ENCODE results near the gene SLC9C2.
"Not testable (repeated sequence)": the region's sequence is repeated elsewhere in the genome, so short reads cannot be mapped to it uniquely, and the experiment has no call there.

SLC9C2 gene

GRCh38 chr1:173489149-173489600 lies 113.7 kb downstream of the SLC9C2 start:
- no peak for DNase-seq (ENCODE audit: low read depth in 3 of 3)

GRCh38 chr1:173488001-173488400 lies 114.9 kb downstream of the SLC9C2 start:
- no peak for DNase-seq (ENCODE audit: low read depth in 3 of 3)

GRCh38 chr1:173485401-173485800 lies 117.5 kb downstream of the SLC9C2 start:
- DNase-seq (ENCODE audit: low read depth in 3 of 3), result no peak

GRCh38 chr1:173484276-173484675 lies 118.6 kb downstream of the SLC9C2 start:
- DNase-seq (ENCODE audit: low read depth in 3 of 3), result no peak

- DNase-seq (ENCODE audit: low read depth in 3 of 3), result no peak
Measured at GRCh38 chr1:173482683-173483082, 120.2 kb downstream of the SLC9C2 start.

DNA sequence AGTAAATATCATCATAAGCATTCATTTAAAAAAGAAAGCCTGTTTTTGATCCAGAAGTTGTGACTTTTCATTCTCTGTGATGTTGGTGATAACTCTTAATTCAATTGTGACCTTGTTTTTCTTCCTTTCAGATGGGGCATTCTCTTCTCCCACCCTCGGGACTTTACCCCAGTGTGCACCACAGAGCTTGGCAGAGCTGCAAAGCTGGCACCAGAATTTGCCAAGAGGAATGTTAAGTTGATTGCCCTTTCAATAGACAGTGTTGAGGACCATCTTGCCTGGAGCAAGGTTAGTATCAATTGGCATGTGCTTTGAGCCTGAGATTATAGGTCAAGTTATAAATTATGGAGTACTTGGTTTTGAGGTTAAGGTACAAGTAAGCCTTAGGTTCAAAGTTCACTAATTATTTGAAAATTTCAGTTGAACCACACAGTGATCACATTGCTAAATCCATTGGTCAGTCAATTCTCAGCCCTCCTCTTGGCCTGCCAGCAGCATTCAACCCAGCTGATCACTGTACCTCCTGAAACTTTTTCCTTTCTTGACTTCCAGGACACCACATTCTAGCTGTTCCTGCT lies 121.6 kb downstream of the SLC9C2 start:
- DNase-seq (ENCODE audit: low read depth in 3 of 3), result no peak

- DNase-seq (ENCODE audit: low read depth in 3 of 3), result no peak
Measured at GRCh38 chr1:173479649-173480048, 123.2 kb downstream of the SLC9C2 start.

- no peak for DNase-seq (ENCODE audit: low read depth in 3 of 3)
Measured at GRCh38 chr1:173478094-173478674, 124.7 kb downstream of the SLC9C2 start.

GRCh38 chr1:173477286-173478093 lies 125.4 kb downstream of the SLC9C2 start, which contains the start of gene PRDX6:
Gene PRDX6 (plus strand): TSS chr1:173477335. CDS start chr1:173477398, 63 bp downstream.
- peak in 2 of 3 experiments; percentile 3 to 71 for DNase-seq (ENCODE audit: low read depth in 3 of 3)

DNA sequence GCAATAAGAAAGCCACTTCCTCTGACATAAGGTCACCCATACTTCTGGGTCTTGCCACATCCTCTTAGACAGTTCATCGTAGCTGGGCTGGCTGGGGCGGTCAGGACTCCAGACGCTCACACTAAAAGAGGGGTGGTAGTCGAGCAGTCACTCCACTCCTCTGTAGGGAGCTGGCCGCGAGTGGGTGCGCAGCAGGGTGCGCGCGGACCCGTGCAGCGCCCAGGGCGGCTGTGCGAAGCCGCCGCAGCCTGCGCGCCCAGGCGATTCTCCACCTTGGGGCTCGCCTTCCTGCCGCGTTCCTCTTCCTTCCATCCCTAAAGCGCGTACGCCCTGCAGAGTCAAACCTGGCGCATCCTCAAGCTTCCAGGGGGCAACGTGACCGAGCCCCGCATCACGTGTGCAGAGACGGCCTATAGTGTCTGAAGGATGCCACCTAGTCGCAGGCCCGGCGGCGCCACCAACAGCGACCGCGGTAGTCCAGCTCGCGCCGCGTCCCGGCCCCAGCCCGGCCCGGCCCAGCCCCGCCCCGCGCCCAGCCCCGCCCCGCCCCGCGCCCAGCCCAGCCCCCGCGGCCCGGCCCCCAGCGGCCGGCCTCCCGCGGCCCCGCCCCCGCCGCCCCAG lies 126.1 kb downstream of the SLC9C2 start:
- DNase-seq (ENCODE audit: low read depth in 3 of 3), result peak; percentile 7 to 83 (median 67)

- no peak for DNase-seq (ENCODE audit: low read depth in 3 of 3)
Measured at GRCh38 chr1:173476197-173476664, 126.6 kb downstream of the SLC9C2 start.

- no peak for DNase-seq (ENCODE audit: low read depth in 3 of 3)
Measured at GRCh38 chr1:173475564-173476196, 127.2 kb downstream of the SLC9C2 start.

- DNase-seq (ENCODE audit: low read depth in 3 of 3), result not testable (repeated sequence)
Measured at GRCh38 chr1:173474780-173475421, 128.0 kb downstream of the SLC9C2 start.

DNA sequence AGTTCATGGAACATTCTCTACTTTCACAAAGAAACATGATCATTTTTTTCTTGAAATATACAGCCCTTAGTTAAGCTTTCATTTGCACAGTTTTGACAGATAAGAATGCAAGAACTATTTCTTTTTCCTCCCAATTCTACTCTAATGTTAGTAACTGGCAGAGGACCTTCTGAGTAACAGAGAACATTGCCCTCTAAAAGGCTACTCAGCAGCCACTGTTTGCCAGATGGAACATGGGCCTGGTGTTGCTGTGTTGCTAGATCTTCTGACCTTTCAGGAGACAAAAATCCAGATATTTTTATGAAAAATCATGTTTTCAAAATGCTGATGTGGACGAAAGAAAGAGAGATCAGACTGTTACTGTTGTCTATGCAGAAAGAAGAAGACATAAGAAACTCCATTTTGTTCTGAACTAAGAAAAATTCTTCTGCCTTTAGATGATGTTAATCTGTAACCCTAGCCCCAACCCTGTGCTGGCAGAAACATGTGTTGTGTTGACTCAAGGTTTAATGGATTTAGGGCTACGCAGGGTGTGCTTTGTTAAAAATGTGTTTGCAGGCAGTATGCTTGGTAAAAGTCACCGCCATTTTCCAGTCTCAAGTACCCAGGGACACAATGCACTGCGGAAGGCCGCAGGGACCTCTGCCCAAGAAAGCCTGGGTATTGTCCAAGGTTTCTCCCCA lies 128.6 kb downstream of the SLC9C2 start:
- DNase-seq (ENCODE audit: low read depth in 3 of 3), result no peak

GRCh38 chr1:173473599-173474011 lies 129.3 kb downstream of the SLC9C2 start:
- no peak for DNase-seq (ENCODE audit: low read depth in 3 of 3)

GRCh38 chr1:173470608-173471007 lies 132.3 kb downstream of the SLC9C2 start:
- no peak for DNase-seq (ENCODE audit: low read depth in 3 of 3)

DNA sequence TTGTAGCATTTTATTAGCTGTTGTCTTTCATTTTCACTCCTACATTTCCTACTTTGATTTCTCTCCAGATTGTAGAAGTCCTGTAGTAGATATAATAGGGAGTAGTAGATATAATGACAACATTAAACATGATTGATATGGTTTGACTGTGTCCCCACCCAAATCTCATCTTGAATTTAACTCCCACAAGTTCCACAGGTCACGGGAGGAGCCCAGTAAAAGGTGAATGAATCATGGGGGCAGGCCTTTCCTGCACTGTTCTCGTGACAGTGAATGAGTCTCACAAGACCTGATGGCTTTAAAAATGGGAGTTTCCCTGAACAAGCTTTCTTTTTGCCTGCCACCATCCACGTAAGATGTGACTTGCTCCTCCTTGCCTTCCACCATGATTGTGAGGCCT lies 133.2 kb downstream of the SLC9C2 start:
- no peak for DNase-seq (ENCODE audit: low read depth in 3 of 3)

DNA sequence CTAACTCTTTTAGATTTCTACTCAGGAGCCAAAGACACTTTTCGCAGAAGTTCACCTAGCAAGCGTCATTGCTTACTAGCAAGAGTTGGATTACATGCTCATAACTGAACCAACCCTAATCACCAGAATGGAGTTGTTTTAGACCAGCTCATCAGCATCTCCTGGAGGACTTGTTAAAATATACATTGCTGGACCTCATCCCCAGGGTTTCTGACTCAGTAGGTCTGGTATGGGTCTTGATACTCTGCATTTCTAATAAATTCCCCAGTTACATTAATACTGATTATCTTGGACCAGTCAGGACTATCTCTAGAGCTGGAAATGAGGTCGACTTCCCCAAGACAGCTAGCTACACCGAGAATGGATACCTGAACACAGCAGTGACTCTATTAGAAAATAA lies 135.4 kb downstream of the SLC9C2 start:
- no peak for DNase-seq (ENCODE audit: low read depth in 3 of 3)

DNA sequence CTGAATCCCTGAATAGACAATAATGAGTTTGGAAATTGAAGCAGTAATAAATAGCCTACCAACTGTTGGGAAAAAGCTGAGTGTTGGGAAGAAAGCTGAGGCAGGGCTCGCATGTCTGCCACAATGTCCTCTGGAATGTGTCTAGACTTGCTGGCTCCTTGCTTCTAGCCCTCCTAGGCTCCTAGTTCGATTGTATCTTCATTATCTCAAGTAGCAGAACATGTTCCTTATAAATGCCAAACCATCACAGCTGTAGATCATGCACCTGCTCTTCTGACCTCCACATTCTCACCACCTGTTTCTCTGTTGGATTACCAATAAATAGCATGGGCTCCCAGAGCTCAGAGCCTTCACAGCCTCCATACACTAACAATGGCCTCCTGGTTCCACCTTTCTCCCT lies 138.7 kb downstream of the SLC9C2 start:
- not testable (repeated sequence) for DNase-seq (ENCODE audit: low read depth in 3 of 3)

- not testable (repeated sequence) for DNase-seq (ENCODE audit: low read depth in 3 of 3)
Measured at GRCh38 chr1:173462666-173463065, 140.2 kb downstream of the SLC9C2 start.

DNA sequence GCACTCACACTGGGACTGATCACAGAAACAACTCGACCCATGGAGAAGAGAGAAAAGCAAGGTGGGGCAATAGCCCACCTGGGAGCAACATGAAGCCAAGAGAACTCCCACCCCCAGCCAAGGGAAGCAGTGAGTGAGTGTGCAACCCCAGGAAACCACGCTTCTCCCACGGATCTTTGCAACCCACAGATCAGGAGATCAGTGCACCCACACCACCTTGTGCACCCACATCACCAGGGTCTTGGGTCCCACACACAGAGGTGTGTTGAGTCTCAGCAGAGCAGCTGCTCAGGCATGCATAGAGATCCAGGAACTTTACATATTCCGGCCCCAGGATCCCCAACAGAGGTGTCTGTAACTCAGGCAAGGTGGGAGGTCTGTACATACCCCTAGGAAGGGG lies 143.0 kb downstream of the SLC9C2 start:
- no peak for DNase-seq (ENCODE audit: low read depth in 3 of 3)
